Stimulated activated CD8-positive, alpha-beta memory T cell treated with anti-CD3 and anti-CD28 coated beads, Interleukin-12 subunit alpha, Interleukin-12 subunit beta, amount 100 ng/mL, for 24 hours (primary cell): ENCODE results near the gene TNS1.

Source experiments
- DNase-seq: peaks from one replicate; pipeline ENCODE4 v3.0.0-alpha.2; 2020; ENCODE audit errors: extremely low read depth

The TNS1 gene

DNA sequence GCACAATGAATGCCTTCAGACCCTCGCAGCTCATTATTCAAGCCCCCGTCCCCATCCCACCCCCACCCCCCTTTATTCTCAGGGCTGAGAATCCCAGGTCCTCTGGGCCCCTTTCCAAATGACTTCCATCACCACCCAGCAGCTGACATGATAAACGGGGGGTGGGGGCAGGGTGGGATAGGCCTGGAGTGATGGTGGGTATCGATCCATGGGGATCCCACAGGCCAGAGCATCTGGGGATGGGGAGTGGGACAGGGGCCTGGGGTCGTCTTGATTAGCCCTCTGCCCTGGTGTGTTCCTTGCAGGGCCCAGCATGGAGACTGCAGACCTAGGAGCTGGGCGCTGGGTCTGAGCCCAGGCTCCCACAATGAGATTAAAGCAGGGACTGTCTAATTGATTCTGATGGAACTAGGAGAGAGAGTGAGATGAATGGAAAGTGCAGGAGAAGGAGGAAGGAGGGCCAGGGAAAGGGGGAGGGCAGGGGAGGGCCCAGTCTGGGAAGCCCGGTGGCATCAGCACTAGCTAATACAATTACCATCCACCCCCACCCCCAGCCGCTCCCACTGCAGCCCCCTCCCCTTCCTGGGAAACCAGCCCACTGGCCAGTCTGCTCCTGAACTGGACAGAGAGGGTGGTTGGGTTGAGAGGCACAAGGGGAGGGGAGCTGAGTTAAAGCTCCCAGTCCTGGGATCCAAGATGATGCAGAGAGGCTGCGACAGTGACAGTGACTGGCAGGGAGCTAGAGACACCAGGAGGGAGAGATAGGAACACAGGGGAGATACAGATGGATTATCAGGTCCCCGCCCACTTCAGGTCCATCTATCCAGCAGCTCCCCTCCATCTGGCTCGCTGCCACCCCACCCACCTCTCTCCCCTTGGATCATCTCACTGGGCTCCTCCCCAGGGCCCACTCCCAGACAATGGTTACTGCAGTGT is 13.1 kb upstream of the TNS1 start:
- no peak for DNase-seq

DNA sequence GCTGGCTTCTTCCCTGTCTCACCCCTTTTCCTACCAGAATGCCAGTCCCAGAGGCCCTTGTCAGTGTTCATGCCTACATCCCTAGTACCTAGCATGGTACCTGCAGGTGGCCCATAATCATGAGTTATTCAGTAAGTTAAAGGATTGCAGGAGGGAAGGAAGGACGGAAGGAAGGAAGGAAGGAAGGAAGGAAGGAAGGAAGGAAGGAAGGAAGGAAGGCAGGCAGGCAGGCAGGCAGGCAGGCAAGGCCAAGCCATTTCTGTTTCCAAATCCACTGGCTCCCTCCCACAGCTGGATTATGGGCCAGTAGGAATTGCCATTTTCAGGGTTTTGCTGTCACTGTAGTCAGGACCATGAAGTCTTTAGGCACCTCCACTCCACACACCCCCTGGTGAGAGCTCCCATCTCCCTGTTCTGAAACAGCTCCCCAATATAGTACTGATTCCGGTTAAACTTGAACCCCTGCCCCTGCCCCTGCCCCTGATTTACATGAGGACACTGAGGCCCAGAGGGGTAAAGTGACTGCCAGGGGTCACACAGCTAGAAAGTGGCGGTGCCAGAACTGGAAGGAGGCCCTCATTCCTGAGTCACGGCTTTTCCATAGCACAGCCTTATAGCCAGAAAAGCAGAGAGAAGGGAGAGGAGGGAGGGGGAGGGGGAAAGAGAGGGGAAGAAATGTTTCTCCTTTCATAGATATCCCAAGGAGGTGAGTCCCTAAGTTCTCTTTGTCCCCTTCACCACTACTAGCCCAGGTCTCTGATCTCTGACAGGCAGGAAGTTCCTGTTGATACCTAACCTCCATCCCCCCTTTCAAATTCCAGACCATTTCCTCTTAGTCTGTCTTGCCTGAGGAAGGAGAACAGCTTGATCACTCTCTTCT is 12.2 kb upstream of the TNS1 start:
- no peak for DNase-seq

DNA sequence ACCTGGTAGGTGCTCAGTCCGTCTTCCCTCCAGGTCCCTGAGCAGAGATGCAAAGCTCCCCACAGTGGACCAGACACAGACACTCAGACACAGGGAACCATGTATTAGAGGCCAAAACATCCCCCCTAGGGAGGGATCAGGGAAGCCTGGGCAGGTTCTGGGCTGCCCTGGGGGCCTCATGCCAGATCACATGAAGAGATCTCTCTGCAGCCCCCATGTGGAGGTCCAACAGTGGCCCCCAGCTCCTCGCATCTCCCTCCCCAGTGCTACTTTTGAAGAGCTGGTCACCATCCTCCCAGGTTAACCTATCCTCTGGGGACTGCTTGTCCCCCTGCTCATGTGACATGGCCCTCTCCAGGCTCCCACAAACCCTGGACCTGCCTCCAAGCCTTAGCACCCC is 10.5 kb upstream of the TNS1 start:
- DNase-seq = no peak

DNA sequence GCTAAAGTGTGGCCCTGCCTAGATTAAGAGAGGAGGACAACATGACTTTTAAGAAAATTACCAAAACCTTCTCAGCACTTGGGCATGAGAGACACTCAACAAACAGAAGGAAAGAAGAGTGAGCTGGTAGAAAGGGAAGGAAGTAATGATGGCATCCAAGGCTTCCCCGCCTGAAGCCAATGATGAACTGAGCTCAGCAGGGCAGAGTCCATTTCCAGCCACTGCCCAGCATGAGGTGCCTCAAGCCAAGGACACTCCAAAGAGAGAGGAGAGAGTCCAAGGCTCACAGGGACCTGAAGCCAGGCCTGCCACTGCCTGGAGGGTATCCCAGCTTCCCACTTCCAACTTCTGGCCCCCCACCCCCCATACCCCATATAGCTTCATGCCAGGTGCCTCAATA is 9.5 kb upstream of the TNS1 start:
- no peak for DNase-seq

DNA sequence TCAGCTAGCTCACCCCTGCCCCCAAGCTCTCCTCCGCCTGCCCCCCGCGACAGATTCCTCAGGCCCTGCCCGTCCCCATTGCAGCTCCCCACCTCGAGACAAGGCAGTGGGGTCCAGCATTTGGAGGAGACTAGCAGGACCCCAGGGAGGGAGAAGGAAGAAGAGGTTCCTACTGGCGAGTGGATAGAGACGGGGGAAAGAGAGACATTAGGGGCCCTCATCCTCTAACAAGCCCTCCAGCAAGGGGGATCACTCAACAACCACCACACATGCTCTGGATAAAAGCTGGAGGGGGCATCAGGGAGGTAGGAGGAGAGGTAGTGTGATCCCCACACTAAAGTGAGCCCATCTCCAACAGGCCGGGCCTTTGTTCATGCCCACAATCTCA is 8.9 kb upstream of the TNS1 start:
- no peak for DNase-seq

DNA sequence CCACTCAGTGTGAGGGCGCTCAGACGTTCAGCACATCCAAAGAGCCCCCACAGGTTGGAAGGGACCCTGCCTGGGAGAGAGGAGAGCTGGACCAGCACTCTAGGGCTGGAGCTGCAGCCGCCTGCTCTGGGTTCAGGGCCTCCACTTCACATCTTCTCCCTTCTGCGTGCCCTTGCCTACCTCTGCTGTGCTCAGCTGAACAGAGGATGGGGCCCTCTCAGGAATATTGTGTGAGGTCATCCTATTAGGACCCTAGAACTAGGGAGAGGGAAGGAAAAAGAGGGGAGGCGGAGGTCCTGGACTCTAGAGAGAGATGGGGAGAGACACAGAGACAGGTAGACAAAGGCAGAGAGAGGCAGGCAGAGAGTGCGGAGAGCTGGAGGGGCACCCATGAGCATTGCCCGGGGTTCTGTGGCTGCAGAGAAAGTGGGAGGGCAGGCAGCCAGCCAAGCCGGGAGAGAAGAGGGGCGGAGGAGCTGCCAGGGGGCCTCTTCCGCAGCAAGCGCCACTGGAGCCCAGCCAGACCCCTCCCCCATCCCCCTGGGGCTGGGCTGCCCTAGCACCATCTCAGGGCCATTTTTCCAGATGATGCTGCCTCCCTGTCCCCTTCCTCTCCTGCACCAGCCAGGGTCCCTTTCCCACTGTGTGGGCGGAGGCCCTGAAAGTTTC is 8.3 kb upstream of the TNS1 start:
- DNase-seq = no peak

DNA sequence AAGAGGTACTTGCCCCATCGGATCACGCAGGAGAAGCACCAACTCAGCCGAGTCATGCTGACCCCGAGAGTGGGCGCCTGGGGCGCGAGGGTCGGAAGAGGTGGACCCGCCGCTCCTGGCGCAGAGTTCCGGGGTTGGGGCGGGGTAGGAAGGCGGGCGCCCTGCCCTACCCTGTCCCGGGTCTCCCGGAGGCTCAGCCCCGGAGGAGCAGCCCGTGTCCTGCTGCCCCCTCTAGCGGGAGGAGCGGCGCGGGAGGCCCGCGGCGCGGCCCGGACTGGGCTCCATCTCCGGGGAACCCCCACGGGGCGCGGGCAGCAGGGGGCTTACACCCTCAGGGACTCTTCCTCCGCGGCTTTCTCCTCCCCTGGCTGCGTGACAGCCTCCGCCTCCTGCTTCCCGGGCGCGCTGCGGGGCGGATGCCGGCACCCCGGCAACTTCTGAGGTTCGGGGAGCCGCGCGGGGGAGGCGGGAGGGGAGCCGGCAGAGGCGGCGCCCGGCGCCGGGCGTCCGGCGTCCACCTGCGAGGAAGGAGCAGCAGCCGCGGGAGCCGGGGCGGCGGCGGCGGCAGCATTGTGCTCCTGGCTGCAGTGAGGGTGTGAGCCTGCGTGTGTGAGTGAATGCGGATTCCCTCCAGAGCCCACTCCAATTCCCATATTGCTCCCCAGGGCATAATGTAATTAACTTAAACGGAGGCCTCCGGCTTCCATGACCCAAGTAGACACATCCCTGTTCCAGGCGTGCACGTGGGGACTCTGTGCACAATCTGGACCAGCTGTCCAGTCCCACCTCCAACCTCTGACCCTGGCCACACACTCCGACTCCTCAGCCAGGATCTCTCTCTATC is 7.6 kb upstream of the TNS1 start:
- DNase-seq = no peak

DNA sequence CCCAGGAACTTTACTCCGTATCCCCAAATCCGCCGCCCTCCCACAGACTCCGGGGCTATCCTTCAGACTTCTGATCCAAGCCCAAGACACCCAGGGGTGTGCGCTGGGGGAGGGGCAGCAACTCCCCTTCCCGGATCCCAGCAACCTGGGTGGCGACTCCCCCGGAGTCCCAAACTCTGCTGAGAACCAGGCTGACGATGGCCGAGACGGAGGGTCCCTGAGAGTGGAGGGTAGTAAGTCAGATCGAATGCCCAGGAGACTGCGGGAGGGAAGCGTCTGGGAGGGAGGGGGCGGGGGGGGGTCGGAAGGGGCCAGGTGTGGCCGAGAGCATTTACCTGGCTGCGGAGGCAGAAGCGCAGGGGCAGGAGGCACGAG is 7.0 kb upstream of the TNS1 start:
- no peak for DNase-seq

DNA sequence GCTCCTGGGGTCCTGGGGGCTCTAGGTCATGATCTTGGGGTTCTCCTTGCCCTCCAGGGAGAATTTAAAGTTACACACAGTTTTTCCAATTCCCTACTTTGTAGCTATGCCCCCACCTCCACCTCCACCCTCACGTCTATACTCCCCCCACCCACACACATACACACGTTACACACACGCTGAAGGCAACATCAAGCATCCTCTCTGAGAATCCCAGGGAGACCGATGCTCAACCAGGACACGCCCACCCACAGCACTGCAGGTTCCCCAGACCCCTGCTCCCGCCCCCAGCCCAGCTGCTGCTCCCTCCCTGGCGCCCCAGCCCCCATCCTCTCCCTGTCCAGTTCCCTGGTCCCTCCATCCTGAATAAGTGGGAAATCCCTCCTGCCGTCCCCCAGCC is 6.4 kb upstream of the TNS1 start:
- no peak for DNase-seq

DNA sequence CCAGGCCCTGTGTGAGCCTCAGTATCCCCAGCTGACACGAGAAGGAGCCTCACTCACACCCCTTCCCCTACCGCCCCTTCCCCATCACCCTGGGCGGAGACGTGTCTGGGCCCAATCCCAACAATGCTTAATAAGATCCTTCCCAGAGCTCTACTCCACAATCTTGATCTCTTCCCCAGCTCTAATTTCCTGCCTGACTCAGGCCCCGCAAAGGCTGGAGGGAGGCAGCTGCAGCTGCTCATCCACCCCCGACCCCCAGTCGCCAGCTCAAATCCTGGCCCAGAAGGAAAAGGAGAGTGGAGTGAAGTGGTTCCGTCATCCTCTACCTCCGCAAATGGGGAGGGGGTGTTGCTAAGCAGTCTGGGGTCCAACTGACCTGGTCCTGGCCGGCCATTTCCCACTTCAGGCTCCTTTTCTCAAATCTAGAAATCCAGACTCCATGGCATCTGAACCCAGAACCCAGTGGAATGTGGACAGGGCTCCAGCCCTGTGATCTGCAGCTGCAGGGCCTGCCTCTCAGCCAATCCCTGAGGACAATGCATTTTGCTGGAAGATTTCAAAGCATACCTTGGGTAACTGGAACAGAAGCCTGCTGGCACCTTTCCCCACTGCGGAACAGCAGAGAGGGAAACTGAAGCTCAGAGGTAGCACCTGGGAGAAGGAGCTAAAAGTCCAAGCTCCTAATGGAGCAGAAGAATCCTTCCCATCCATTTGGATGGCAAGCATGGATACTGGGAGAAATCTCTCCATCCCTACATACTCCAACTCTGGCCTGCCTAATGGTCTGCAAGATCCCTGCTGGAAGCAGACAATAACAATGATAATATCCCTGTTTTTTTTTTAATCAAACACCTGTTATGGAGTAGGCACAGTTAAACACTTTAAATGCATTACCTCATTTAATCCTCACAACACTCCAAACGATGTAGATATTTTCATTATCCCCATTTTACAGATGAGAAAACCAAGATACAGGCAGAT is 5.6 kb upstream of the TNS1 start:
- DNase-seq = no peak

DNA sequence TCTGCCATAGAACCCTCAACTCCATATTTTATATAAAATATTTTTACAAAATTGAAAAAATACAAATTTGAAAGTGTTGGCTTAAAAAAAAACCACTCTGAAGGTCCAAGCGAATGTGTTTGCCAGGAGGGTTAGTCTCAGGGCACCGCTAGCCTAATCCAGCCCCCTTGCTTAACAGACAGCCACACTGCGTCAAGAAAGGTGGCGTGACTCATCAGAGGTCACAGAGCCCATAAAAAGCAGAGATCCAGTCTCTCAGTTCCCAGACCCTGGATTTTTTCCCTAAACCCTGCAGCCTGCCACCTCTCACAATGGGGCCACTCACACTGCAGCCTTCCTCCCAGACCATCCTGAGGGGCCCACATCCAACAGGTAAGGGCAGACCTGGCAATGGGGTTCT is 3.9 kb upstream of the TNS1 start:
- no peak for DNase-seq

DNA sequence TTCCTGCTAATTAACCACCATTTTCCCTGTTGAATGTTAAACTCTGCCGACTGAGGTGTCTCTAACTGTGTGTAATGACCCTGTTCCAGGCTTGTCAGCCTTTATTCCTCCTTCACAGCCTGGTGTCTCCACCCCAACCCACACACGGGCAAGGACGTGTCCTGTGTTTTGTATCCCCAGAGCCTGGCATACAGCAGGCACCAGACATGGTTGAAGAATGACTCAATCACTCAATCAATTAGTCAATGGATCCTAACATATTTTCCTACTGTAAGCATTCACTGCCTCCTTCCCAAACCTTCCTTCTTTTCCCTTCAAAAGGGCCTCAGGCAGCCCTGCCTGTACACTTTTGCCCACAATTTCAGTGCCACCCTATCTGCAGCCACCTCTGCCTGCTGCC is 2.7 kb upstream of the TNS1 start:
- DNase-seq = no peak

DNA sequence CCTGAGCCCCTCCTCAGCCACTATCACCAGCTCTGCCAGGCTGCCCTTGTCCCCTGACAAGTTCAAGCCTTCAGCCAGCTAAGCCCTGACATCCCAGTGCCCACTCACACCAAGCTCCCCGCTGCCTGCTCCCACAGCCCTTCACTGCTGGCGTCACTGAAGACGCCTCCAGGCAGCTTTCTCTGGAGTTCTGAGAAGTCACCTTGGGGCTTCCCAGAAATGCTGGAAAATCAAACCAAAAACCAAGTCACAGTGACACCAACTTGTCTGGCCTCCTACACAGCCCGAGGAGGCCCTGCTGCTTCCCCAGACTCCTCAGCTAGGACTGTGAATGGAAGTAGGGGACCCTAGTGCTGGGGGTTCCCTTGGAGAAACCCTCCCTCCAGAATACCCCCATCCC is 2.2 kb upstream of the TNS1 start:
- DNase-seq = no peak

DNA sequence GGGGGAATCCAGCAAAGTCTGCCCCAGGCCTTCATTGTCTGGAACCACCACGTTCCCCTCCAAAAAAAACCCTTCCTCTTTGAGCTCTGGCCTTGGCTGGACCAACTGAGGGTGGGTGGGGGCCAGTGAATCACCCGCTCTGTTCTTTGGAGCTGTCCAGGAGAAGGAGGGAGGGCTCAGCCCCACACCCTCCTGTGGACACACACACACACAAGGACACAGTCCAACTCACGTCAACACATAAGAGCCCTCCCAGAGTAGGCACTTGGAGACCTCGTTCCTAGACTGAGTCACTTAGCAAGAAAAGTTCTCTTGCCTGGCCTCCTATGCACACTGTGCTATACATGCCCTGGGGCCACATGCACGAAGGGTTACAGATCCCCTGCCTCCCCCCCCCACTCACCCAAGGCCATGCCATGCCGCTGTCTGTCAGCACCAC is 1.2 kb upstream of the TNS1 start:
- DNase-seq = no peak

DNA sequence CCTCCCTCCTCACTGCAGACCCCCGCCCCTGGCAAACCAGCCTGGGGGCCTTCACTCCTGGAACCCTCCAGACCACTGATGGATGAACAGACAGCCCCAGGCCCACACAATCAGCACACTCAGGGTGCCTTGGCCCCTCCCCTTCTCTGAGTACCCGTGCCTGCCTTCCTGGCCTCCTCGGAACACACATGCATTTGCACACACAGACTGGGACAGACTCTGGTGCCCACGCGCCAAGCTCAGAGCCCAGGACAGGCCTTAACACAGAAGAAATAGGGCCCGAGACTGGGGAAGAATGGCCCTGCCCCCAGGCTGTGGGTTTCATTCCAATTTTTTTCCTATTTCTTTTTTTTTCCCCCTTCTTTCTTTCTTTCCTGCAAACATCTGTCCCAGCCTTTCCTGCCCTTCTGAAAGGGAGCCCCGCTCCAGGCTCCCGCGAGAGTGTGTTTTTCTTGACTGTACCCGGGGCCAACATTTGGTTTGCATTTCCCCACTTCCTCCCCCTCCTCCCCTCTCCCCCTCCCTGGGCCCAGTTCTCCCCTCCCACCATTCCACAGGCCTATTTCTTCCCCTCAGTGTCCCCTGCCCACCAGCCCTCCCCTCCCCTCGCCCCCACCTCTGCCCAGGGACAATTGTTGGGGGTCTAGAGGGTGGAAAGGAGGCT is 618 bp upstream of the TNS1 start:
- no peak for DNase-seq

DNA sequence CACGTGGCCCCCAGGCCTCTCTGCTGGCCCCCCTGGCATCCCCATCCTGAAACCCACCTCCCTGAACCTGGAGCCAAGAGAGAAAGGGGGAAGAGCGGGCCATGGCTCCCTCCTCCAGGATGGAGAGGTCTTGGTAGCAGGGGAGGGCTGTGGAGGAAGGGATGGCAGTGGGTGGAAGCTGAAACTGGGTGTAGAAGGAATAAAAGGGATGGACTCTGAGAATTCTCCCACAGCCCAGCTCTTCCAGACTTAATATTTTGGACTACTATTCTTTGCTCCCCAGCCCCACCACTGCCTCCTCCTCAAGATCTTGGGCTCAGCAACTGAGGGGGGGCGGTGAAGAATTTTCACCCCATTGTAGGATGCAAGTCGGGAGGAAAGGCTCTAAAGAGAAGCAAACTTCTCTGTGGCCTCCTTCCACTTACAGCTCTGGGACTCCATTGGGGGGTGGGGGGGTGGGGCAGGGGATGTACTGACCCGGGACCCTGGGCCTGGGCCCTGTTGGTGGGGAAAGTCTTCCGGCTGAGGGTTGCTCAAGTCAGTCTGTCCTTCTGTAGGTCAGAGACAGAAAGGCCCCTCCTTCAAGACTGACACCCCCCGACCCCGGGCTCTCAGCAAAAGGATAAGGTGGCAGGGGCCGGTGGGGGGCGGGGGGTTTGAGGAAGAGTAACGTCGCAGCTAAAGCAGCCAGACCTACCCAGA is 501 bp downstream of the TNS1 start:
- DNase-seq = no peak

DNA sequence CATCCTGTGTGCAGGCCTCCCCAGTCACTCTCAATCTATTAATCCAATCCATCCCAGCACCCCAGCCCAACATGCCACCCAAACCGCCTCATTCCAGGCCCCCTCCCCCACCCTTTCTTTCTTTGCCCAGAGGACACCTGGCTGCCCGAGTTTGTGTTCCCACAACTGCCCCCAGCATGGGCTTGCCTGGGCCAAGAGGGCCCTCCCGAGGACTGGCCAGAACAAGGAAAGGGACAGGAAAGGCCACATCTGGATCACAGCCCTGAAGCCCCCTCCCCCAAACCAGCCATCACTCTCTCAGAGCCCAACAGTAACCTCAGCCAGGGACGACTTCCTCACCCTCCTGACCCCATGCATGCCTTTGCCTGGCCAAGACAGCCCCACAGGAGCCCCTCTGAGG is 1.2 kb downstream of the TNS1 start:
- no peak for DNase-seq

DNA sequence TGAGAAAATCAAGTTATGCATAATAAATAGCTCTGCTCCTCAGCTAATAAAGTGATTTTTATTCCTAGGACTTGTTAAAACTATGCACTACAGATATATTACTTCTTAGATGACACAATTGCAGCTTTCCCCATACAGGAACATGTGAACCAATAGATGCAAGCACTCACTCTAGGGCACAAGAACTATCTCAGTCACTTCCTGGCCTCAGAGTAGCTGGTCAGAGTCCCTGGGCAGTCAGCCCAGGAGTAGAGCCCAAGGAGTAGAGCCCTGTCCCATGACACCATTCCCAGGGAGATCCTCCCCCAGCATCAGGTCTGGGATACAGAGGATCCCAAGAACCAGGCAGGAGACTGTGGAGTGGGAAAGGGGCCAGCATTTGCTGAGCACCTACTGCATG is 2.7 kb downstream of the TNS1 start:
- no peak for DNase-seq

DNA sequence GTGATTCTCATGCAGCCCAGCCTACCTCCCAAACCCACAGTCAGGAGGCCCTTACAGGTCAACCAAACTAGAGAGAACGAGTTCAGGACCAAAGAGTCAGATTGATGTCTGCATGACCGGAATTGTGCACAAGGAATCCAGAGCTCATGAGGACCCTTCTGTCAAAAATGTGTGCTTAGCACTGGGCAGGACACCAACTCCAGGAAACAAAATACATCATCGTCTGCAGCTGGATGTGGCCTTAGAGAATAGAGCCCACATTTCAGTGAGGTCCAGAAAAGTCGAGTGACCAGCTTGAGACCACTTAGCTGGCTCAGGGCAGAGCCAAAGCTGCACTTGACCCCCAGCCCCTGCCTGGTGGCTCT is 3.2 kb downstream of the TNS1 start:
- DNase-seq = no peak
